Measurements from ENCODE around the gene MFSD1. TPM values are rescaled to one million over a fixed set of nuclear protein-coding genes. Genes with fewer than 3 reads are reported as not detected.

Gene MFSD1
- polyA plus RNA-seq, 3 donors, result 110 to 262 (median 225) TPM

DNA sequence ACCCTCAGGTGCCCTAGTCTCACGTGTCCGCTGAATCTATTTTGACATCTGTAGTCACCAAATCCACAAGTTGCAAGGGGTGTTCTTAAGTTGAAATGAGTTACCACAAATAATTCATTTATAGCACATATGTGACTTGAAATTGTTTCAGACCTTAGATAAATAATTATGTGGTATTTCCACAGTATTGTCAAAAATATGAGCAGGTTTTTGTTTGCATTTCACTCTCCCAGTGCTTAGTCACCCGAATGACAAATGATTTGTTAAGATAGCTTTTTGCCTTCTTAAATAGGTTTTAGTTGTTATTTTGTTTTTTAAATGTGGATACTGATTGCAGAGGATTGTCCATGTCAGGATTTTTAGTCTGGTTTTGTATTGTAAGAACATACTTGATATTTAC lies 2.6 kb downstream of the MFSD1 start:
- Histone ChIP-seq H4K20me1 (ENCODE audit: insufficient read depth, low read length) (peaks cover 25% of the 10 kb centered on the region), H3K27ac (ENCODE audit: low read depth in 1 of 2, low read length in 2 of 2) (peak overlapping the region in 1 of 2 donors; percentile 100), H3K4me3 (replicated peaks in 1 of 3; ENCODE audit: low read depth in 2 of 3, low read length in 3 of 3) (peak overlapping the region in 2 of 3 experiments; percentile 11 to 95), H3K4me2 (replicated peaks; ENCODE audit: extremely low read depth, low read length, poor library complexity, severe bottlenecking) (peak overlapping the region; percentile 85), H2AFZ (ENCODE audit: insufficient read depth, low read depth, low read length, poor library complexity, severe bottlenecking) (no peak overlapping the region), H3K79me2 (ENCODE audit: insufficient read depth, low read length) (peaks cover 71% of the 10 kb centered on the region), H3K9me3 (replicated peaks in 1 of 2; ENCODE audit: control insufficient read depth in 1 of 2, insufficient read depth in 1 of 2, low read length in 2 of 2) (no peaks in the 10 kb centered on the region), H3K36me3 (replicated peaks in 1 of 2; ENCODE audit: control insufficient read depth in 1 of 2, insufficient read depth in 2 of 2, low read length in 2 of 2) (peaks cover 35 to 50% of the 10 kb centered on the region in 2 donors), H3K27me3 (ENCODE audit: control insufficient read depth in 2 of 2, insufficient read depth in 2 of 2, low read length in 2 of 2) (no peaks in the 10 kb centered on the region), H3K4me1 (ENCODE audit: control insufficient read depth in 1 of 2, insufficient read depth in 2 of 2, low read length in 2 of 2) (peaks cover 53 to 79% of the 10 kb centered on the region in 2 donors), H3K9ac (ENCODE audit: insufficient read depth, low read length, poor library complexity, severe bottlenecking) (no peak overlapping the region)
- Mint-ChIP-seq H3K9me3 (no peaks in the 10 kb centered on the region), H3K27me3 (ENCODE audit: low read depth in 3 of 3) (peaks cover 0 to 6% (median 1%) of the 10 kb centered on the region in 3 donors), H3K4me1 (peaks cover 61% of the 10 kb centered on the region), H3K36me3 (peaks cover 40 to 48% of the 10 kb centered on the region in 2 donors), H3K4me3 (peak overlapping the region in 1 of 2 donors; percentile 1), H3K27ac (peak overlapping the region in 4 of 7 donors; percentile 38 to 97 (median 70))
- TF ChIP-seq, protein P1, sequence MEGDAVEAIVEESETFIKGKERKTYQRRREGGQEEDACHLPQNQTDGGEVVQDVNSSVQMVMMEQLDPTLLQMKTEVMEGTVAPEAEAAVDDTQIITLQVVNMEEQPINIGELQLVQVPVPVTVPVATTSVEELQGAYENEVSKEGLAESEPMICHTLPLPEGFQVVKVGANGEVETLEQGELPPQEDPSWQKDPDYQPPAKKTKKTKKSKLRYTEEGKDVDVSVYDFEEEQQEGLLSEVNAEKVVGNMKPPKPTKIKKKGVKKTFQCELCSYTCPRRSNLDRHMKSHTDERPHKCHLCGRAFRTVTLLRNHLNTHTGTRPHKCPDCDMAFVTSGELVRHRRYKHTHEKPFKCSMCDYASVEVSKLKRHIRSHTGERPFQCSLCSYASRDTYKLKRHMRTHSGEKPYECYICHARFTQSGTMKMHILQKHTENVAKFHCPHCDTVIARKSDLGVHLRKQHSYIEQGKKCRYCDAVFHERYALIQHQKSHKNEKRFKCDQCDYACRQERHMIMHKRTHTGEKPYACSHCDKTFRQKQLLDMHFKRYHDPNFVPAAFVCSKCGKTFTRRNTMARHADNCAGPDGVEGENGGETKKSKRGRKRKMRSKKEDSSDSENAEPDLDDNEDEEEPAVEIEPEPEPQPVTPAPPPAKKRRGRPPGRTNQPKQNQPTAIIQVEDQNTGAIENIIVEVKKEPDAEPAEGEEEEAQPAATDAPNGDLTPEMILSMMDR (IDR thresholded peaks at IDR 0.05), result no peak
- no peak for DNase-seq
- WGBS (ENCODE audit: insufficient coverage), result 63% methylated on average over 1 of the region's 3 CpGs
- intact Hi-C loops (cut with micrococcal nuclease), result no loop called here

DNA sequence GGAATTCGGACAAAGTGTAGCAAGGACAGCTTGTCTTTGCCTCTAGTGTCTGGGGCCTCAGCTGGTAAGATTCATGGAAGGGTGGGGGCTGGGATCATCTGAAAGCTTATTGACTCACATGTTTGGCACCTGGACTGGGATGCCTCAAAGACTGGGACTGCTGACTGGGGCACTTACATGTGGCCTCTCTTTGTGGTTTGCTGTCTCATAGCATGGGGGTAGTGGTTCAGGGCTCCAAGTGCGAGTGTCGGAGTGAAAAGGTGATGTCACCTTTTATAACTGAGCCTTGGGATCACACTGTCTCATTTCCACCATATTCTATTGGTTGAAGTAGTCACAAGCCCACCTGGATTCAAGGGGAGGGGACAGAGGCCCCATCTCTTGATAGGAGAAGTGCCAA lies 6.8 kb downstream of the MFSD1 start:
- Histone ChIP-seq H3K9ac (ENCODE audit: insufficient read depth, low read length, poor library complexity, severe bottlenecking) (no peak overlapping the region), H3K27ac (ENCODE audit: low read depth in 1 of 2, low read length in 2 of 2) (peak overlapping the region; percentile 47 to 89), H4K20me1 (ENCODE audit: insufficient read depth, low read length) (peaks cover 15% of the 10 kb centered on the region), H3K27me3 (ENCODE audit: control insufficient read depth in 2 of 2, insufficient read depth in 2 of 2, low read length in 2 of 2) (no peaks in the 10 kb centered on the region), H3K36me3 (replicated peaks in 1 of 2; ENCODE audit: control insufficient read depth in 1 of 2, insufficient read depth in 2 of 2, low read length in 2 of 2) (peaks cover 57 to 67% of the 10 kb centered on the region in 2 donors), H3K4me1 (ENCODE audit: control insufficient read depth in 1 of 2, insufficient read depth in 2 of 2, low read length in 2 of 2) (peaks cover 64 to 91% of the 10 kb centered on the region in 2 donors), H3K9me3 (replicated peaks in 1 of 2; ENCODE audit: control insufficient read depth in 1 of 2, insufficient read depth in 1 of 2, low read length in 2 of 2) (no peaks in the 10 kb centered on the region), H3K4me2 (replicated peaks; ENCODE audit: extremely low read depth, low read length, poor library complexity, severe bottlenecking) (peak overlapping the region; percentile 58), H3K4me3 (replicated peaks in 1 of 3; ENCODE audit: low read depth in 2 of 3, low read length in 3 of 3) (peak overlapping the region in 1 of 3 experiments; percentile 53), H2AFZ (ENCODE audit: insufficient read depth, low read depth, low read length, poor library complexity, severe bottlenecking) (no peak overlapping the region), H3K79me2 (ENCODE audit: insufficient read depth, low read length) (peaks cover 89% of the 10 kb centered on the region)
- peak; percentile 34 to 62 (median 47) for DNase-seq
- H3K9me3 Mint-ChIP-seq, result no peaks in the 10 kb centered on the region
- H3K27ac Mint-ChIP-seq, result peak overlapping the region; percentile 88 to 95 (median 93)
- H3K27me3 Mint-ChIP-seq (ENCODE audit: low read depth in 3 of 3), result peaks cover 0 to 3% (median 0%) of the 10 kb centered on the region in 3 donors
- TF ChIP-seq, protein P1 (IDR thresholded peaks at IDR 0.05), result no peak
- WGBS (ENCODE audit: insufficient coverage), result no CpG with 5 or more reads among the region's 3 CpGs
- intact Hi-C loops (cut with micrococcal nuclease), result no loop called here
- peaks cover 77% of the 10 kb centered on the region for H3K4me1 Mint-ChIP-seq
- H3K4me3 Mint-ChIP-seq, result peak overlapping the region; percentile 2 to 4
- peaks cover 65 to 79% of the 10 kb centered on the region in 2 donors for H3K36me3 Mint-ChIP-seq
